PFSK-1 (cell line): Measurements from ENCODE around the gene SLC24A3.

Source experiments
- FOXP2 ChIP-seq: optimal IDR thresholded peaks from 2 replicates; pipeline ENCODE3; 2011; ENCODE audit warnings: borderline replicate concordance, control low read depth, inconsistent platforms; ENCODE audit not compliant: insufficient read depth; ENCODE audit errors: extremely low read length, extremely low read depth
- POLR2AphosphoS5 ChIP-seq: IDR thresholded peaks from 2 replicates; pipeline ENCODE4 v1.6.1; 2012; ENCODE audit warnings: low read depth, mild to moderate bottlenecking, control low read depth, low read length, moderate library complexity
- REST ChIP-seq, 2 experiments: IDR thresholded peaks; 2 replicates each; pipeline versions ENCODE4 v1.6.1 to v1.8.0; 2011 to 2012; ENCODE audit warnings: low read depth in 2 of 2, low read length in 2 of 2, control low read depth in 1 of 2, inconsistent platforms in 1 of 2, mild to moderate bottlenecking in 1 of 2, moderate library complexity in 1 of 2; ENCODE audit not compliant: insufficient read depth in 1 of 2
- SIN3A ChIP-seq: IDR thresholded peaks from 2 replicates; pipeline ENCODE4 v1.6.1; 2012; ENCODE audit warnings: mild to moderate bottlenecking, low read length, moderate library complexity, borderline replicate concordance; ENCODE audit not compliant: insufficient read depth
- TAF1 ChIP-seq: IDR thresholded peaks from 2 replicates; pipeline ENCODE4 v1.6.1; 2012; ENCODE audit warnings: low read length, control low read depth, borderline replicate concordance; ENCODE audit not compliant: insufficient read depth

The SLC24A3 gene

GRCh38 chr20:19589787-19590362 is 377.4 kb downstream of the SLC24A3 start:
- TF ChIP-seq TAF1: no peak
- no peak for TF ChIP-seq POLR2AphosphoS5
- no peak for TF ChIP-seq REST (IDR thresholded peaks at IDR 0.05; ENCODE audit: insufficient read depth in 1 of 2, low read depth in 2 of 2, low read length in 2 of 2)
- no peak for TF ChIP-seq FOXP2
- TF ChIP-seq SIN3A: no peak

- TF ChIP-seq FOXP2 (no peak), TAF1 (no peak), SIN3A (no peak), REST (IDR thresholded peaks at IDR 0.05; ENCODE audit: insufficient read depth in 1 of 2, low read depth in 2 of 2, low read length in 2 of 2) (no peak), POLR2AphosphoS5 (no peak)
Measured at GRCh38 chr20:19590382-19590781, 377.9 kb downstream of the SLC24A3 start.

GRCh38 chr20:19593762-19594161 is 381.3 kb downstream of the SLC24A3 start:
- TF ChIP-seq TAF1 (no peak), REST (IDR thresholded peaks at IDR 0.05; ENCODE audit: insufficient read depth in 1 of 2, low read depth in 2 of 2, low read length in 2 of 2) (no peak)

- TF ChIP-seq TAF1 (no peak), POLR2AphosphoS5 (no peak), REST (IDR thresholded peaks at IDR 0.05; ENCODE audit: insufficient read depth in 1 of 2, low read depth in 2 of 2, low read length in 2 of 2) (no peak), FOXP2 (no peak), SIN3A (no peak)
Measured at GRCh38 chr20:19594896-19595295, 382.5 kb downstream of the SLC24A3 start.

GRCh38 chr20:19598117-19598850 is 385.8 kb downstream of the SLC24A3 start:
- TF ChIP-seq FOXP2: no peak
- no peak for TF ChIP-seq SIN3A
- TF ChIP-seq REST (IDR thresholded peaks at IDR 0.05; ENCODE audit: insufficient read depth in 1 of 2, low read depth in 2 of 2, low read length in 2 of 2): no peak
- TF ChIP-seq TAF1: no peak
- TF ChIP-seq POLR2AphosphoS5: no peak
